Fibroblast of skin of scalp (primary cell): ENCODE measurements around the gene ONECUT2.
A peak's percentile ranks its signal among the peaks of the same experiment; 100 is the strongest.
"Not testable (repeated sequence)": the region's sequence is repeated elsewhere in the genome, so short reads cannot be mapped to it uniquely, and the experiment has no call there.

ENCODE experiments used
- DNase-seq: peaks from one replicate; pipeline ENCODE4 v3.0.0-alpha.2; 2013

Gene ONECUT2

GRCh38 chr18:57446322-57446721 is 11.1 kb downstream of the ONECUT2 start:
- no peak for DNase-seq

- peak; percentile 51 for DNase-seq
Measured at GRCh38 chr18:57447154-57447621, 12.0 kb downstream of the ONECUT2 start.

- no peak for DNase-seq
Measured at GRCh38 chr18:57455576-57456129, 20.5 kb downstream of the ONECUT2 start.

- no peak for DNase-seq
Measured at GRCh38 chr18:57461652-57462269, 26.6 kb downstream of the ONECUT2 start.

- no peak for DNase-seq
Measured at GRCh38 chr18:57466307-57466706, 31.1 kb downstream of the ONECUT2 start.

GRCh38 chr18:57466745-57467409 is 31.7 kb downstream of the ONECUT2 start:
- DNase-seq = no peak

GRCh38 chr18:57469884-57470283 is 34.7 kb downstream of the ONECUT2 start:
- no peak for DNase-seq

GRCh38 chr18:57475408-57475807 is 40.2 kb downstream of the ONECUT2 start:
- DNase-seq = no peak

- DNase-seq = no peak
Measured at GRCh38 chr18:57475903-57476302, 40.7 kb downstream of the ONECUT2 start.

GRCh38 chr18:57480733-57481132 is 45.6 kb downstream of the ONECUT2 start:
- no peak for DNase-seq

GRCh38 chr18:57497372-57498294 is 62.5 kb downstream of the ONECUT2 start:
- no peak for DNase-seq

GRCh38 chr18:57498682-57499256 is 63.6 kb downstream of the ONECUT2 start:
- no peak for DNase-seq

GRCh38 chr18:57502624-57503023 is 67.5 kb downstream of the ONECUT2 start:
- DNase-seq = no peak

- DNase-seq = no peak
Measured at GRCh38 chr18:57505231-57505630, 70.1 kb downstream of the ONECUT2 start.

GRCh38 chr18:57516056-57516455 is 80.9 kb downstream of the ONECUT2 start:
- no peak for DNase-seq

- DNase-seq = no peak
Measured at GRCh38 chr18:57518533-57518932, 83.4 kb downstream of the ONECUT2 start.

- DNase-seq = no peak
Measured at GRCh38 chr18:57519668-57520424, 84.7 kb downstream of the ONECUT2 start.

GRCh38 chr18:57522348-57522747 is 87.2 kb downstream of the ONECUT2 start:
- DNase-seq = not testable (repeated sequence)

GRCh38 chr18:57523171-57523956 is 88.2 kb downstream of the ONECUT2 start:
- DNase-seq = no peak

- DNase-seq = no peak
Measured at GRCh38 chr18:57527556-57528229, 92.5 kb downstream of the ONECUT2 start.
